ENCODE data around the gene COTL1. TPM values are rescaled to one million over a fixed set of nuclear protein-coding genes. Genes with fewer than 3 reads are reported as not detected.
A peak's percentile ranks its signal among the peaks of the same experiment; 100 is the strongest.

Gene COTL1
- total RNA-seq, 1 donor from 2014 or later = 179 TPM

GRCh38 chr16:84578538-84579126 is 39.2 kb downstream of the COTL1 start:
- no peak for DNase-seq (ENCODE audit: extremely low spot score, unreplicated experiment)
- TF ChIP-seq CTCF (conservative IDR thresholded peaks at IDR 0.05) = no peak
- no peaks in the 10 kb centered on the region for H3K27me3 Mint-ChIP-seq
- H3K9me3 Mint-ChIP-seq = no peaks in the 10 kb centered on the region
- no peak overlapping the region for H3K4me3 Mint-ChIP-seq
- peaks cover 13% of the 10 kb centered on the region for H3K36me3 Mint-ChIP-seq
- H3K4me1 Mint-ChIP-seq (ENCODE audit: unreplicated experiment) = peaks cover 20% of the 10 kb centered on the region
- no peak overlapping the region for H3K27ac Mint-ChIP-seq

- no peak for TF ChIP-seq CTCF (conservative IDR thresholded peaks at IDR 0.05)
- no peak for DNase-seq (ENCODE audit: extremely low spot score, unreplicated experiment)
- Mint-ChIP-seq H3K27ac (peak overlapping the region; percentile 32), H3K4me1 (ENCODE audit: unreplicated experiment) (peaks cover 20% of the 10 kb centered on the region), H3K4me3 (no peak overlapping the region), H3K27me3 (no peaks in the 10 kb centered on the region), H3K36me3 (peaks cover 13% of the 10 kb centered on the region), H3K9me3 (no peaks in the 10 kb centered on the region)
Observed at GRCh38 chr16:84577034-84577803, 40.7 kb downstream of the COTL1 start.

- Mint-ChIP-seq H3K4me3 (no peak overlapping the region), H3K27ac (peak overlapping the region; percentile 54), H3K4me1 (ENCODE audit: unreplicated experiment) (peaks cover 20% of the 10 kb centered on the region), H3K36me3 (peaks cover 19% of the 10 kb centered on the region), H3K9me3 (no peaks in the 10 kb centered on the region), H3K27me3 (no peaks in the 10 kb centered on the region)
- TF ChIP-seq CTCF (conservative IDR thresholded peaks at IDR 0.05) = no peak
- no peak for DNase-seq (ENCODE audit: extremely low spot score, unreplicated experiment)
Observed at GRCh38 chr16:84575914-84576313, 42.0 kb downstream of the COTL1 start.

- Mint-ChIP-seq H3K27ac (no peak overlapping the region), H3K4me3 (no peak overlapping the region), H3K4me1 (ENCODE audit: unreplicated experiment) (peaks cover 16% of the 10 kb centered on the region), H3K9me3 (peaks cover 8% of the 10 kb centered on the region), H3K27me3 (no peaks in the 10 kb centered on the region), H3K36me3 (peaks cover 29% of the 10 kb centered on the region)
- TF ChIP-seq CTCF (conservative IDR thresholded peaks at IDR 0.05) = no peak
- no peak for DNase-seq (ENCODE audit: extremely low spot score, unreplicated experiment)
Observed at GRCh38 chr16:84574191-84574590, 43.7 kb downstream of the COTL1 start.

GRCh38 chr16:84572096-84572495 is 45.8 kb downstream of the COTL1 start:
- H3K27me3 Mint-ChIP-seq = no peaks in the 10 kb centered on the region
- peaks cover 11% of the 10 kb centered on the region for H3K9me3 Mint-ChIP-seq
- no peak overlapping the region for H3K27ac Mint-ChIP-seq
- no peak for TF ChIP-seq CTCF (conservative IDR thresholded peaks at IDR 0.05)
- peaks cover 30% of the 10 kb centered on the region for H3K36me3 Mint-ChIP-seq
- peaks cover 11% of the 10 kb centered on the region for H3K4me1 Mint-ChIP-seq (ENCODE audit: unreplicated experiment)
- no peak overlapping the region for H3K4me3 Mint-ChIP-seq
- no peak for DNase-seq (ENCODE audit: extremely low spot score, unreplicated experiment)

Data from type B pancreatic cell (in vitro differentiated cells).